ENCODE data around the gene HLCS.

Gene HLCS

DNA sequence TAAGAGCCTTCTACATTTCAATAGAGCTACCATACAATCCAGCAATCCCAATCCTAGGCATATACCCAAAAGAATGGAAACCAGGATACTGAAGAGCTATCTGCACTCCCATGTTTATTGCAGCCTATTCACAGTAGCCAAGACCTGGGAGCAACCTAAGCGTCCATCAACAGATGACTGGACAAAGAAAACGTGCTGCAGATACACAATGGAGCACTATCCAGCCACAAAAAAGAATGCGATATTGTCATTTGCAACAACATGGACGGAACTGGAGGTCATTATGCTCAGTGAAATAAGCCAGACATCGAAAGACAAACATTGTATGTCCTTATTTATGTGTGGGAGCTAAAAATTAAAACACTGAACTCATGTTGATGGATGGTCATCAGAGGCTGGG lies 115.3 kb downstream of the HLCS start:
- DNase-seq (ENCODE audit: extremely low read depth in 1 of 2, low read depth in 1 of 2) = no peak

DNA sequence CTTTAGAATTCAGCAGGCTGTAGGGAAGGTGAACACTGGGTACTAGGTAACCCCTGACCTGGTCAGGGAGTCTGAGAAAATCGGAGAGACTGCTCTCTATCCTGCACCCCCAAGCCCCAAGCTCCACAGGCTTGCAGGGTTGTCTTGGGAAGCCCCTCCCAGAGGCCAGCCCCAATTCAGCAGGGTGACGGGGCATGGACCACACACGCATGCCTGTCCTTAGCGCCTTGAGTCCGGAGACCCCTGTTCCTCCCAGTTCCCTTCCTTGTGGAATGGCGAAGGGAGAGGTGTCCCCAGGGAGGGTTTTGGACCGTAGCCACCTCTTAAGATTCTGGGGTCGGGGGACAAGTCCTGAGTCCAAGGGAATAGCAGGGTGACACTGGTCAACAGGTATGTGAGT lies 116.1 kb downstream of the HLCS start:
- no peak for DNase-seq (ENCODE audit: extremely low read depth in 1 of 2, low read depth in 1 of 2)

GRCh38 chr21:36849461-36850105 lies 116.9 kb downstream of the HLCS start:
- no peak for DNase-seq (ENCODE audit: extremely low read depth in 1 of 2, low read depth in 1 of 2)

- no peak for DNase-seq (ENCODE audit: extremely low read depth in 1 of 2, low read depth in 1 of 2)
Observed at GRCh38 chr21:36848730-36849274, 117.7 kb downstream of the HLCS start.

GRCh38 chr21:36847189-36847588 lies 119.3 kb downstream of the HLCS start:
- DNase-seq (ENCODE audit: extremely low read depth in 1 of 2, low read depth in 1 of 2) = no peak

- DNase-seq (ENCODE audit: extremely low read depth in 1 of 2, low read depth in 1 of 2) = no peak
Observed at GRCh38 chr21:36846631-36847030, 119.8 kb downstream of the HLCS start.

DNA sequence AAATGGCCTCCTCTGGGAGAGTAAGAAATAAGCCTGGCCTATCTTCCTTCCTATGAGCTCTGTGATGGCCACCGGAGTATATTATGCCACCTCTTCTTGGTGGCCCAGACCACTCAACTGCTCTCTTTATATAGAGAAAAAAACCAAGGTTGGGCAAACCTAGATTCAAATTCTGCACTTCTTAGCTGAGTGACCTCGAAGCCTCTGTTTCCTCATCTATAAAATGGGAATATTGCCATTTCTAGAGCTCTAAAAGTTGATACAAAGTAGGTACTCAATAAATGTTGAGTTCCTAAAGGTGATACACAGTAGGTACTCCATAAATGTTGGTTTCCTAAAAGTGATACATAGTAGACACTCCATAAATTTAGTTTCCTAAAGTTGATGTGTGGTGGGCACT lies 120.7 kb downstream of the HLCS start:
- DNase-seq (ENCODE audit: extremely low read depth in 1 of 2, low read depth in 1 of 2) = no peak

- no peak for DNase-seq (ENCODE audit: extremely low read depth in 1 of 2, low read depth in 1 of 2)
Observed at GRCh38 chr21:36845070-36845469, 121.4 kb downstream of the HLCS start.

GRCh38 chr21:36841866-36842265 lies 124.6 kb downstream of the HLCS start:
- no peak for DNase-seq (ENCODE audit: extremely low read depth in 1 of 2, low read depth in 1 of 2)

DNA sequence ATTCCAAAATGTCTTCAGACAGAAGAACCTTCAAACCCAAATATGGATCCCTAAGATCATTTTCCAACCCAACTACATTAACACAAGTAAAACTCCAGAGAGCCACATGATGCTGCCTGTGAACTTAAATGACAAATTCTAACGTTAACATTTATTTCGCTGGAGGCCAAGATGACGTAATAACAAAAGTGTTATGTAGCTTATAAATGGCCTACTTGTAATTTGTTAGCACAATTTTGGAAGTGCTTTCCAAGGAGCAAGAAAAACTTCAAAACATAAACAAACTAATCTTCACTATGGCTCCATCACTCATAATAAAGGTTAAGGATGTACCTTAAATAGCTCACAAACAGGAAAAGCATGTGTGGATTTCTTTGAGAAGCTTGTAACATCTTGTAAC lies 126.7 kb downstream of the HLCS start:
- DNase-seq (ENCODE audit: extremely low read depth in 1 of 2, low read depth in 1 of 2) = no peak

DNA sequence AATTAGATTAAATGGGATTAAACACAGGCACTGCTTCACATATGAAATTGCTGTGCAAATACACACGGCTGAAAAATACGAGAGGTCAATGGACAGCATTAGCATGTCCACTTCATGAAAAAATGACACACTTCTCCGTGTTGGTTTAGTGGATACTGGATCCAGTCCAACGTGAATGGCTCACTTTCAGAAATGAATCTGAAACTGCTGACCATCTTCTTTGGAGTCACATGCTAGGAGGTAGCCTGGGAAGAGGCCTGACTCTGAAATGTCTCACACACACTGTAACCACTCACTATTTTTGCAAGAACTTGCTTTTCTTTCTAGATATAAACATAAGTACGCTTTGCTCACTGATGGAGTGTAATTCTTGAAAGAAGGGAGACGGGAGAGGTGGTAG lies 127.3 kb downstream of the HLCS start:
- DNase-seq (ENCODE audit: extremely low read depth in 1 of 2, low read depth in 1 of 2) = no peak

DNA sequence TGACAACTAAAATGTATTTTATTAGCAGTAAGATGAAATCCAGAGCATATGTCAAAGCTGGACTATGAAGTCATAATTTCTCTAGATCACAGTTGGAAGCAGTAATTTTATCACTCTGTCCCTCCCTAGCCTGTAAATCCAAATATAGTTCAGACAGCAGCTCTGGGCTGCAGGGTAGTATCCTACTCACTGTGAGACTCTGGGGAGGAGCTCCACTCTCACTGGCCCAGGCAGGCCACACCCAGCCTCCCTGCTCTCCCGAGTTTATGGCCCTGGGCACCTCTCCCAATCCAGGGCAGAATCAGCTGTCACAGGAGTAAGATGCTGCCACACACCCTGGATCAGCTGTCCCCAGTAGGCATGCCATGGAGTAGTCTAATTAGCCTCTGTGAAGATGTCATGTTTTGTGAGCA lies 131.1 kb downstream of the HLCS start:
- no peak for DNase-seq (ENCODE audit: extremely low read depth in 1 of 2, low read depth in 1 of 2)

DNA sequence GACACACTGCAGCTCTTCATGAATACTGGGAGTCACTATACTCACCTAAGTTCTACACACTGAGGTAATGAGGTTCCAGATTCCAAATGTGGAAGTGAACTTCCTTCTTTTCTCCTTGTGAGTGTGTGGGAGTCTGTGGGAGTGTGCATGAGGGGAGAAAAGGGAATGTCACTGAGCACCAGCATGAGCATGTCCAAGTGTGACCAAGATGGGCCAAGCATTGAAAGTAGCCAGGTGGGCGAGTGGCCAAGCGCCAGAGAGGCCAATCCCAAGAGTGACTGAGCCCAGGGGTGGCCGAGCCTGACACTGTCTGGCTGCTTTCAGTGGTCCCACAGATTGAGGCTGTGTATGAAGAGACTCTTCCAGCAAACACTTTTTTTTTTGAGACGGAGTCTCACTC lies 132.3 kb downstream of the HLCS start:
- DNase-seq (ENCODE audit: extremely low read depth in 1 of 2, low read depth in 1 of 2) = no peak

- DNase-seq (ENCODE audit: extremely low read depth in 1 of 2, low read depth in 1 of 2) = no peak
Observed at GRCh38 chr21:36830100-36830499, 136.4 kb downstream of the HLCS start.

DNA sequence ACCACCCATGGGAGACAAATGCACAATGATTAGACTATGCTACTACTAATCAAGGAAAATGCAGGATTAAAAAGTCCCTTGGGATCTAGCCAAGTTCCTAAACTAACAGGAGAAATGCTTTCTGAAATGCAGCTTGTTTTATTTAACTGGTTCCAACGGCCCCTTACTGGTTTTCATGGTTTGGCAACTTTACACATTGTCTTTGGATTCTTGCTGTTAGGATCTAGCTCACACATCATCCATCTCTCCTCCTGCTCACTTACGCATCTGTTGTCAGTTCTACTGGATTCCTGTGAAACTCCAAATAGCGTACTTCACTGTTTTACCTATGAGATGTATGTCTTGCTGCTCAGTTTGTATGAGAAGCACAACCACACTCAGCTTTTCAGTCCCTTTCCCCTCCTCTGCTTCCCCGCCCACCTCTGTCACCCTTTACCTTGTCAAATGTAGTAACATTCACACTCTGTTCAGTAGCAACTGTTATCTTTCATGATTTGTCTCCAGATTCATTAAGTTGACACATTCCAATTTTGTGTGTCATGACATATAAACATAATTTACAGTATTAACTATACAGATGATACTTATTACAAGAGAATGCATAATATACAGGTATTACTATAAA lies 137.5 kb downstream of the HLCS start:
- DNase-seq (ENCODE audit: extremely low read depth in 1 of 2, low read depth in 1 of 2) = no peak

GRCh38 chr21:36828208-36828607 lies 138.3 kb downstream of the HLCS start:
- DNase-seq (ENCODE audit: extremely low read depth in 1 of 2, low read depth in 1 of 2) = no peak

- no peak for DNase-seq (ENCODE audit: extremely low read depth in 1 of 2, low read depth in 1 of 2)
Observed at GRCh38 chr21:36825658-36826057, 140.8 kb downstream of the HLCS start.

DNA sequence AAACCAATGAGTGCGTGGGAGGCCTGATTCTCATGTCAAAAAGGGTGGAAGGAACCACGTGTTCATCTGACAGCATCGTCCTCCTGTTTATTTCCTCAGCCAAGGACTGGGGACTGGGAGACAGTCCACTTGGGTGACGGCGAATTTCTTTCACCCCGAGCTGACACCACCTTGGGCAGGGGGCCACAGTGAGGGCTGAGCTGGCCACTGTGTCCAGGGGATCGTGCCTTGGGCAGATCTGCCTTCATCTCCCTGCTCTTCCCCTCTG lies 145.5 kb downstream of the HLCS start:
- DNase-seq (ENCODE audit: extremely low read depth in 1 of 2, low read depth in 1 of 2) = no peak

DNA sequence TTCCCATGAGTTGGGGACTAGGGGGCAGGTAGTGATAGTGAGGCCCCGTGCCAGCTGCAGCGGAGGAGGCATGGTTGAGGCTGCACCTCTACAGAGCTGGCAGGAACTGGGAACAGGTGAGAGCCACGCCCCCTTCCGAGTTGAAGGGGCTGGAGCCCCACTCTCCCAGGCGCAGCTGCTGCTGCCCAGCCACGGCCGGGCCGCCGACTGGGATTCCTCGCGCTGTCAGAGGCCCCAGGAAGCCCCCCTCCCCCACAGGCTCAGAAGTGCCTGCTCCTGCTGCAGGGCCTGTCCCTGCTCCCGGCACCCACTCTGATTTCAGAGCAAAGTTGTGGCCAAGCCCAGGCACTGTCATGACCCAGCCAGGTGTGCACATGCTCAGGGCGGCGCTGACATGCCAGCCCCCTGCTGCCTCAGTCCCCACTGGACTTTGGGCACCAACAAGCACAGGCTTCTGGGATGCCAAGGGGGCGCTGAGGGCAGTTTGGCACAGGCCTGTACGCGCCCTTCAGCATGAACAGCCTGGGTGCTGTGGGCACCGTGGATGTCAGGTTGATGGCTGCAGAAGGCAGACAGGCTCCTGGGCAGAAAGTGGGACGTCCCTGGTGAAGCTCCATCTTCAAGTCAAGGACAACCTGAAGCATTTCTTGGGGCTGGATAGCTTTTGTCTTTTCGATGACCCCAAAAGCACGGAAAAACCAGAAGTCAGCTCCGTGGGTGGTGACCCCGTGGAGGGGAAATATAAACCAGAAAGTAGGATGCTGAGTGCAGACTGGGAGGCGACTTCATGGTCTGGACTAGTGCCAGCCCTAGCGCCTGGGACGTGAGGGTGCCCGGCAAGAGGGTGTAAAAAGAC lies 146.1 kb downstream of the HLCS start:
- DNase-seq (ENCODE audit: extremely low read depth in 1 of 2, low read depth in 1 of 2) = no peak

- no peak for DNase-seq (ENCODE audit: extremely low read depth in 1 of 2, low read depth in 1 of 2)
Observed at GRCh38 chr21:36817732-36818450, 148.6 kb downstream of the HLCS start.

DNA sequence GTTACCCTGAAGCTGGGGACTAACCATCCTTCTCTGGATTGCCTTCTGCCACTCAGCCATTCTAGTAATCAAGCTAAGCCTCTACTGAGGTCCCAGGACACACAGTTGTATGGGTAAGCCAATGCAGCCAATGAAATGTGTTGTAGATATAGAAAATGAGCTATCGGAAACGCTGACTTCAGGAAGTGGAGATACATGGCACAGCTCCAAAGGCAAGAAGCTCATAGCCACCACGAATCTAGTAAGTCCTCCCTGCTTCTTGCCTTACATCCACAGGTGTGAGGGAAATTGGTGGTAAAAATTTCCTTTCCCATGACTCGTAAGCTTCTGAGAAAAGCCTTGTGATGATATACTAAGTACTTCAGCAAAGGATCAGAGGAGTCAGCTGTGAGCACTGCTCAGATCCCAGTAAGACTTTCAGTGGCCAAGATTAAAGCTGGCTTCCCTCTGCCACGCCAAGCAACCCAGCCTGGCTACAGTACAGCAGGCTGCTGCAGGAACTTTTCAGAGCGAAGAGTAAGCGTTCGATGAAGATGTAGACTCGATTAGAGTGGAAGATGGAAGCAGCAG lies 149.8 kb downstream of the HLCS start:
- no peak for DNase-seq (ENCODE audit: extremely low read depth in 1 of 2, low read depth in 1 of 2)
